Measurements from ENCODE around the gene TRMU.

The TRMU gene

DNA sequence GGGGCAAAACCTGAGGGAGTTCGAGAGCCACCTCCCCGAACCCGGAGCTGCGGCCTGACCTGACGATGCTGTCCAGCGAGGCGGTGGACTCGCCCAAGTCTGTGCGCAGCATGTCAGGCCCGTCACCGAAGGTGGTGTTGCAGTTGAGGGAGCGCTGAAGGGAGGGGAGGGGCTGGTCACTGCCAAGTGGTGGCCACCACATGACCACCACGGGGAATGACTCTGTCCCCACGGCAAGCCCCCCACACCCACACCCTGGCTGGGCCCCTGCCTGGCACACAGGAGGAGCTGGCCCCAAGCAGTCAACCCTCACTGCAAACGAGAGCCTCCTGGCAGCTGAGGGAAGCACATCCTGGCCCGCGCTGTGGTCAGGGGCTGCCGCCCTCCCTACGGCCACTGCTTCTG, 30.8 kb downstream of the TRMU start:
- DNase-seq (ENCODE audit: low read depth), result no peak
- H3K4me3 ChIP-seq (ENCODE audit: low read depth, low read length), result no peak overlapping the region
- TF ChIP-seq, protein P1, sequence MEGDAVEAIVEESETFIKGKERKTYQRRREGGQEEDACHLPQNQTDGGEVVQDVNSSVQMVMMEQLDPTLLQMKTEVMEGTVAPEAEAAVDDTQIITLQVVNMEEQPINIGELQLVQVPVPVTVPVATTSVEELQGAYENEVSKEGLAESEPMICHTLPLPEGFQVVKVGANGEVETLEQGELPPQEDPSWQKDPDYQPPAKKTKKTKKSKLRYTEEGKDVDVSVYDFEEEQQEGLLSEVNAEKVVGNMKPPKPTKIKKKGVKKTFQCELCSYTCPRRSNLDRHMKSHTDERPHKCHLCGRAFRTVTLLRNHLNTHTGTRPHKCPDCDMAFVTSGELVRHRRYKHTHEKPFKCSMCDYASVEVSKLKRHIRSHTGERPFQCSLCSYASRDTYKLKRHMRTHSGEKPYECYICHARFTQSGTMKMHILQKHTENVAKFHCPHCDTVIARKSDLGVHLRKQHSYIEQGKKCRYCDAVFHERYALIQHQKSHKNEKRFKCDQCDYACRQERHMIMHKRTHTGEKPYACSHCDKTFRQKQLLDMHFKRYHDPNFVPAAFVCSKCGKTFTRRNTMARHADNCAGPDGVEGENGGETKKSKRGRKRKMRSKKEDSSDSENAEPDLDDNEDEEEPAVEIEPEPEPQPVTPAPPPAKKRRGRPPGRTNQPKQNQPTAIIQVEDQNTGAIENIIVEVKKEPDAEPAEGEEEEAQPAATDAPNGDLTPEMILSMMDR (IDR thresholded peaks at IDR 0.05; ENCODE audit: low read depth, low read length, missing control alignments), result no peak

GRCh38 chr22:46366801-46367706, 31.5 kb downstream of the TRMU start:
- no peak for DNase-seq (ENCODE audit: low read depth)
- no peak overlapping the region for H3K4me3 ChIP-seq (ENCODE audit: low read depth, low read length)
- TF ChIP-seq, protein P1 (IDR thresholded peaks at IDR 0.05; ENCODE audit: low read depth, low read length, missing control alignments), result peak; percentile 3

DNA sequence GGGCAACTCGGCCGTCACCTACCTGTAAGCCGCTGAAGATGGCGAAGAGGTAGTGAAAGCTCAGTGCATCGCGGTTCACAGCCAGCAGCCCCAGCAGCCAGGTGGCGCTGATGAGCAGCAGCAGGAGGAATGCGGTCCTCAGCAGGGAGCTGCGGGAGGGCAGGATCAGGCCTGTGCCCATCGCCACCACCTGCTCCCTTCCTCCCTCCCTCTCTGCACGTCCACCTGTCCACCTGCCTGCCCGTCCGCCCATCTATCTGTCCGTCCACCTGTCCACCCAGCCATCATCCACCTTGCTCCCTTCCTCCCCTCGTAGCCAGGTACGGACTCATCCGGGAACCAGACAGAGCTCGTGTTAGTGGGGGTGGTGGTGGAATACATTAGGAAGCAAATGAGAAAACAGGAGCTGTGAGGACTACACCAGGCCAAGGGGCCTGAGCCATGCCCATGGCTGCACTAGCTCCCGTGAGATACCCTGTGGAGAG, 32.2 kb downstream of the TRMU start:
- TF ChIP-seq, protein P1 (IDR thresholded peaks at IDR 0.05; ENCODE audit: low read depth, low read length, missing control alignments), result peak; percentile 99
- DNase-seq (ENCODE audit: low read depth), result peak; percentile 18
- H3K4me3 ChIP-seq (ENCODE audit: low read depth, low read length), result no peak overlapping the region

- TF ChIP-seq, protein P1 (IDR thresholded peaks at IDR 0.05; ENCODE audit: low read depth, low read length, missing control alignments), result no peak
- no peak for DNase-seq (ENCODE audit: low read depth)
- H3K4me3 ChIP-seq (ENCODE audit: low read depth, low read length), result no peak overlapping the region
Observed at GRCh38 chr22:46368422-46368821, 32.9 kb downstream of the TRMU start.

DNA sequence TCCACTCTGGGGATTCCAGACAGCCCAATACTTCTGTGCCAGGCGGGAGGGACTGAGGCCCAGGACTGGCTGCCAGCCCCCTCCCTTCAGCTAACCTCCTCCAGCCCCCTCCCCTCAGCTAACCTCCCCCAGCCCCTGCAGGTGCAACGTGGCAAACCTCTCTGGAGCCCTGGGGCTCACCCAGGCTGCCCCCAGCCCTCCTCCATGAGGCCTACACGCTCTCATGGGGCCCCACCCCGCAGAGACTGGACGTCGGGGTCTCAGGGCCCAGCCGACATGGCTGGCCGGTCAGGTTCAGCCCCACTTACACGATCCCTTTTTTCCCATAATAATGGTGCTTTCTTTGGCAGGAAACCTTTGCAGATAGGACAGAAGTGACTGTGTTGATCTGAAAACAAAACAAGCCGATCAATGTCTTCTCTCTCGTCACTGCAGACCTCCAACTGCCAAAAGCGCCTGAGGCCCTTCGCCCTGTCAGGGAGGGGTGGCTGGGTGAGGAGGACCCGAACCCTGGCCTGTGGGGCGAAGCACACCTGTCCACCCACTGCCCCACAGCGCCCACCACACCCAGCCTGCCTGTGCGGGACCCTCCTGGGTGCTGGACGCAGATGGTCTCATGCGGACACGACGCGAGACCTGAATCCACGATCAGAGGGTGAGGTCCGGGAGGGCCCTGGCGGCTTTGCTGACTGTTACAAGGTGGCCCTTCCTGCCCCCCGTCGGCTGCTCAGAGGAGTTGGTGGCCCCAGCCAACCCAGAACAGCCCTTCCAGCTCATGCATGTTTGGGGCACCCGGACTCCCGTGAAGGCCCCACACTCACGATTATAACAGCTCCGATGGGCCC, 33.6 kb downstream of the TRMU start:
- TF ChIP-seq, protein P1 (IDR thresholded peaks at IDR 0.05; ENCODE audit: low read depth, low read length, missing control alignments), result no peak
- H3K4me3 ChIP-seq (ENCODE audit: low read depth, low read length), result no peak overlapping the region
- no peak for DNase-seq (ENCODE audit: low read depth)

- H3K4me3 ChIP-seq (ENCODE audit: low read depth, low read length), result no peak overlapping the region
- DNase-seq (ENCODE audit: low read depth), result no peak
- TF ChIP-seq, protein P1 (IDR thresholded peaks at IDR 0.05; ENCODE audit: low read depth, low read length, missing control alignments), result no peak
Observed at GRCh38 chr22:46369716-46370583, 34.4 kb downstream of the TRMU start.

Measured in GM12864 (cell line).